SK-N-SH treated with all-trans-retinoic acid at 6 μM for 48 hours (cell line): Measurements from ENCODE around the gene TFEC.

Experiments
- ATAC-seq: fragments of 200-7000 bp; cut with Tn5 transposase; 3 replicates; pipeline ENCODE4 v1.9.1; 2020; ENCODE audit warnings: mild to moderate bottlenecking, moderate library complexity
- ARNTL ChIP-seq: fragments of 450-650 bp; formaldehyde crosslinking; IDR thresholded peaks from 2 replicates; pipeline ENCODE4 v1.5.0; 2020; ENCODE audit warnings: low read depth, mild to moderate bottlenecking, moderate library complexity, borderline replicate concordance
- BACH2 ChIP-seq: fragments of 250-450 bp; sonication (Bioruptor Pico); IDR thresholded peaks from 2 replicates; pipeline ENCODE4 v1.9.0; 2021; ENCODE audit warnings: mild to moderate bottlenecking, borderline replicate concordance
- ESRRG ChIP-seq: fragments of 250-450 bp; sonication (Bioruptor Pico); IDR thresholded peaks from 2 replicates; pipeline ENCODE4 v1.6.1; 2021; ENCODE audit warnings: mild to moderate bottlenecking
- GLIS3 ChIP-seq: fragments of 250-450 bp; sonication (Bioruptor Pico); IDR thresholded peaks from 2 replicates; pipeline ENCODE4 v1.5.0; 2020; ENCODE audit warnings: mild to moderate bottlenecking, moderate library complexity
- ISL1 ChIP-seq: fragments of 250-450 bp; sonication (Bioruptor Pico); IDR thresholded peaks from 2 replicates; pipeline ENCODE4 v2.1.2; 2022; ENCODE audit warnings: mild to moderate bottlenecking, moderate library complexity
- OSR1 ChIP-seq: fragments of 250-450 bp; sonication (Bioruptor Pico); IDR thresholded peaks from 2 replicates; pipeline ENCODE4 v1.8.0; 2022; ENCODE audit warnings: moderate library complexity, mild to moderate bottlenecking, inconsistent platforms
- PPARA ChIP-seq: fragments of 250-450 bp; sonication (Bioruptor Pico); IDR thresholded peaks from 2 replicates; pipeline ENCODE4 v1.5.0; 2020; ENCODE audit warnings: mild to moderate bottlenecking, borderline replicate concordance
- RARB ChIP-seq: fragments of 250-450 bp; sonication (Bioruptor Pico); IDR thresholded peaks from 2 replicates; pipeline ENCODE4 v1.8.0; 2021; ENCODE audit warnings: mild to moderate bottlenecking, moderate library complexity
- SNAI2 ChIP-seq: fragments of 250-450 bp; sonication (Bioruptor Pico); IDR thresholded peaks from 2 replicates; pipeline ENCODE4 v1.5.0; 2020; ENCODE audit warnings: mild to moderate bottlenecking, moderate library complexity
- TCF4 ChIP-seq: fragments of 250-450 bp; sonication (Bioruptor Pico); IDR thresholded peaks from 2 replicates; pipeline ENCODE4 v1.8.0; 2021; ENCODE audit warnings: mild to moderate bottlenecking, moderate library complexity, borderline replicate concordance
- TOX ChIP-seq: fragments of 250-450 bp; sonication (Bioruptor Pico); IDR thresholded peaks from 2 replicates; pipeline ENCODE4 v1.8.0; 2021; ENCODE audit warnings: mild to moderate bottlenecking, moderate library complexity, borderline replicate concordance
- ZC3H10 ChIP-seq: fragments of 250-450 bp; sonication (Bioruptor Pico); IDR thresholded peaks from 2 replicates; pipeline ENCODE4 v1.5.1; 2021; ENCODE audit warnings: mild to moderate bottlenecking, moderate library complexity
- ZFP30 ChIP-seq: fragments of 450-650 bp; formaldehyde crosslinking; IDR thresholded peaks from 2 replicates; pipeline ENCODE4 v1.5.0; 2022; ENCODE audit warnings: mild to moderate bottlenecking, moderate library complexity
- ZNF565 ChIP-seq: fragments of 450-650 bp; formaldehyde crosslinking; conservative IDR thresholded peaks from 2 replicates; pipeline ENCODE4 v1.5.0; 2020; ENCODE audit warnings: low read depth, mild to moderate bottlenecking, moderate library complexity
- ZNF70 ChIP-seq: fragments of 450-650 bp; formaldehyde crosslinking; IDR thresholded peaks from 2 replicates; pipeline ENCODE4 v1.5.0; 2020; ENCODE audit warnings: mild to moderate bottlenecking, moderate library complexity
- ZNF8 ChIP-seq: fragments of 450-650 bp; formaldehyde crosslinking; IDR thresholded peaks from 2 replicates; pipeline ENCODE4 v1.5.0; 2020; ENCODE audit warnings: mild to moderate bottlenecking, moderate library complexity
- TF ChIP-seq, protein P1 (sequence below): fragments of 250-450 bp; sonication (Bioruptor Pico); IDR thresholded peaks from 2 replicates; pipeline ENCODE4 v1.5.1; 2021; ENCODE audit warnings: mild to moderate bottlenecking, moderate library complexity
- TF ChIP-seq, protein P2 (sequence below): fragments of 250-450 bp; sonication (Bioruptor Pico); IDR thresholded peaks from 2 replicates; pipeline ENCODE4 v1.5.1; 2020; ENCODE audit warnings: low read depth, mild to moderate bottlenecking, moderate library complexity
- TF ChIP-seq, protein P3 (sequence below): fragments of 250-450 bp; sonication (Bioruptor Pico); IDR thresholded peaks from 2 replicates; pipeline ENCODE4 v1.8.0; 2021; ENCODE audit warnings: low read depth, mild to moderate bottlenecking, moderate library complexity, borderline replicate concordance
- TF ChIP-seq, protein P4 (sequence below): fragments of 250-450 bp; sonication (Bioruptor Pico); IDR thresholded peaks from 2 replicates; pipeline ENCODE4 v1.5.0; 2020; ENCODE audit warnings: mild to moderate bottlenecking, moderate library complexity

Gene TFEC

DNA sequence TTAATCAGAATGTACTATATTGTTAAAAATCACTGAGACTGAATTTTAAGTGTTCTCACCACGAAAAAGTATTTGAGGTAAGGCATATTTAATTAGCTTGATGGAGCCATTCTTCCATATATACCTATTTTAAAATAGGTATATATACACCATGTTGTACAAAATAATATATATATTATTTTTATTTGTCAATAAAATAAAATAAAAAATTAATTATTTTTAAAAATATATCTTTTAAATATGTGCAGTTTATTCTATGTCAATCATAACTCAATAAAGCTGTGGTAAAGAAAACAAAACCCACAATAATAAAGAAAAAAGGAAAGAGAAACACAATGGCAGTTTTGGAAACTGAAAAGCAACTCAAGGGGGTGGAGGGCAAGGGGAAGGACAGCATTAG lies 33.6 kb upstream of the TFEC start:
- no peak for ATAC-seq
- TF ChIP-seq ARNTL (CRISPR knock-in tag) (no peak), ZNF8 (CRISPR knock-in tag) (no peak), ZFP30 (CRISPR knock-in tag) (no peak), GLIS3 (CRISPR knock-in tag) (no peak), TOX (CRISPR knock-in tag) (no peak), BACH2 (CRISPR knock-in tag) (no peak), ISL1 (CRISPR knock-in tag) (no peak), ZNF70 (CRISPR knock-in tag) (no peak), ESRRG (CRISPR knock-in tag) (no peak), ZC3H10 (CRISPR knock-in tag) (no peak), TCF4 (CRISPR knock-in tag) (no peak), OSR1 (CRISPR knock-in tag) (no peak), ZNF565 (CRISPR knock-in tag) (no peak), SNAI2 (CRISPR knock-in tag) (no peak)
- TF ChIP-seq, protein P1, sequence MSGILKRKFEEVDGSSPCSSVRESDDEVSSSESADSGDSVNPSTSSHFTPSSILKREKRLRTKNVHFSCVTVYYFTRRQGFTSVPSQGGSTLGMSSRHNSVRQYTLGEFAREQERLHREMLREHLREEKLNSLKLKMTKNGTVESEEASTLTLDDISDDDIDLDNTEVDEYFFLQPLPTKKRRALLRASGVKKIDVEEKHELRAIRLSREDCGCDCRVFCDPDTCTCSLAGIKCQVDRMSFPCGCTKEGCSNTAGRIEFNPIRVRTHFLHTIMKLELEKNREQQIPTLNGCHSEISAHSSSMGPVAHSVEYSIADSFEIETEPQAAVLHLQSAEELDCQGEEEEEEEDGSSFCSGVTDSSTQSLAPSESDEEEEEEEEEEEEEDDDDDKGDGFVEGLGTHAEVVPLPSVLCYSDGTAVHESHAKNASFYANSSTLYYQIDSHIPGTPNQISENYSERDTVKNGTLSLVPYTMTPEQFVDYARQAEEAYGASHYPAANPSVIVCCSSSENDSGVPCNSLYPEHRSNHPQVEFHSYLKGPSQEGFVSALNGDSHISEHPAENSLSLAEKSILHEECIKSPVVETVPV (CRISPR knock-in tag), result no peak
- TF ChIP-seq, protein P2, sequence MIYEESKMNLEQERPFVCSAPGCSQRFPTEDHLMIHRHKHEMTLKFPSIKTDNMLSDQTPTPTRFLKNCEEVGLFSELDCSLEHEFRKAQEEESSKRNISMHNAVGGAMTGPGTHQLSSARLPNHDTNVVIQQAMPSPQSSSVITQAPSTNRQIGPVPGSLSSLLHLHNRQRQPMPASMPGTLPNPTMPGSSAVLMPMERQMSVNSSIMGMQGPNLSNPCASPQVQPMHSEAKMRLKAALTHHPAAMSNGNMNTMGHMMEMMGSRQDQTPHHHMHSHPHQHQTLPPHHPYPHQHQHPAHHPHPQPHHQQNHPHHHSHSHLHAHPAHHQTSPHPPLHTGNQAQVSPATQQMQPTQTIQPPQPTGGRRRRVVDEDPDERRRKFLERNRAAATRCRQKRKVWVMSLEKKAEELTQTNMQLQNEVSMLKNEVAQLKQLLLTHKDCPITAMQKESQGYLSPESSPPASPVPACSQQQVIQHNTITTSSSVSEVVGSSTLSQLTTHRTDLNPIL (CRISPR knock-in tag), result no peak

DNA sequence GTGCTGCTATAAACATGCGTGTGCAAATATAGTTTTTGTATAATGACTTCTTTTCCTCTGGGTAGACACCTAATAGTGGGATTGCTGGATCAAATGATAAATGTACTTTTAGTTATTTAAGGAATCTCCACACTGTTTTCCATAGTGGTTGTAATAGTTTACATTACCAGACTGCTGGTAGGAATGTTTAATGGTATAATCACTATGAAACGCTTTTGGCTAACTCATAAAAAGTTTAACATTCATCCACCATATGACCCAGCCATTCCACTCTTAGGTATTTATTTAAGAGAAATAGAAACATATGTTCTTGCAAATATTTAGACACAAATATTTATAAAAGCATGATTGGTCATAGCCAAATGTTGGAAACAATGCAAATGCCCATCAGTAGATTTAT lies 32.1 kb upstream of the TFEC start:
- ATAC-seq, result no peak
- TF ChIP-seq, protein P1 (CRISPR knock-in tag), result no peak
- TF ChIP-seq ISL1 (CRISPR knock-in tag) (no peak), RARB (CRISPR knock-in tag) (no peak), ZNF565 (CRISPR knock-in tag) (no peak), GLIS3 (CRISPR knock-in tag) (no peak), ZFP30 (CRISPR knock-in tag) (no peak), SNAI2 (CRISPR knock-in tag) (no peak), PPARA (no peak), ZC3H10 (CRISPR knock-in tag) (no peak), ARNTL (CRISPR knock-in tag) (no peak), BACH2 (CRISPR knock-in tag) (no peak), ESRRG (CRISPR knock-in tag) (no peak), OSR1 (CRISPR knock-in tag) (no peak)
- TF ChIP-seq, protein P2 (CRISPR knock-in tag), result no peak
- TF ChIP-seq, protein P3, sequence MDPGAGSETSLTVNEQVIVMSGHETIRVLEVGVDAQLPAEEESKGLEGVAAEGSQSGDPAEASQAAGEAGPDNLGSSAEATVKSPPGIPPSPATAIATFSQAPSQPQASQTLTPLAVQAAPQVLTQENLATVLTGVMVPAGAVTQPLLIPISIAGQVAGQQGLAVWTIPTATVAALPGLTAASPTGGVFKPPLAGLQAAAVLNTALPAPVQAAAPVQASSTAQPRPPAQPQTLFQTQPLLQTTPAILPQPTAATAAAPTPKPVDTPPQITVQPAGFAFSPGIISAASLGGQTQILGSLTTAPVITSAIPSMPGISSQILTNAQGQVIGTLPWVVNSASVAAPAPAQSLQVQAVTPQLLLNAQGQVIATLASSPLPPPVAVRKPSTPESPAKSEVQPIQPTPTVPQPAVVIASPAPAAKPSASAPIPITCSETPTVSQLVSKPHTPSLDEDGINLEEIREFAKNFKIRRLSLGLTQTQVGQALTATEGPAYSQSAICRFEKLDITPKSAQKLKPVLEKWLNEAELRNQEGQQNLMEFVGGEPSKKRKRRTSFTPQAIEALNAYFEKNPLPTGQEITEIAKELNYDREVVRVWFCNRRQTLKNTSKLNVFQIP (CRISPR knock-in tag), result no peak
- TF ChIP-seq, protein P4, sequence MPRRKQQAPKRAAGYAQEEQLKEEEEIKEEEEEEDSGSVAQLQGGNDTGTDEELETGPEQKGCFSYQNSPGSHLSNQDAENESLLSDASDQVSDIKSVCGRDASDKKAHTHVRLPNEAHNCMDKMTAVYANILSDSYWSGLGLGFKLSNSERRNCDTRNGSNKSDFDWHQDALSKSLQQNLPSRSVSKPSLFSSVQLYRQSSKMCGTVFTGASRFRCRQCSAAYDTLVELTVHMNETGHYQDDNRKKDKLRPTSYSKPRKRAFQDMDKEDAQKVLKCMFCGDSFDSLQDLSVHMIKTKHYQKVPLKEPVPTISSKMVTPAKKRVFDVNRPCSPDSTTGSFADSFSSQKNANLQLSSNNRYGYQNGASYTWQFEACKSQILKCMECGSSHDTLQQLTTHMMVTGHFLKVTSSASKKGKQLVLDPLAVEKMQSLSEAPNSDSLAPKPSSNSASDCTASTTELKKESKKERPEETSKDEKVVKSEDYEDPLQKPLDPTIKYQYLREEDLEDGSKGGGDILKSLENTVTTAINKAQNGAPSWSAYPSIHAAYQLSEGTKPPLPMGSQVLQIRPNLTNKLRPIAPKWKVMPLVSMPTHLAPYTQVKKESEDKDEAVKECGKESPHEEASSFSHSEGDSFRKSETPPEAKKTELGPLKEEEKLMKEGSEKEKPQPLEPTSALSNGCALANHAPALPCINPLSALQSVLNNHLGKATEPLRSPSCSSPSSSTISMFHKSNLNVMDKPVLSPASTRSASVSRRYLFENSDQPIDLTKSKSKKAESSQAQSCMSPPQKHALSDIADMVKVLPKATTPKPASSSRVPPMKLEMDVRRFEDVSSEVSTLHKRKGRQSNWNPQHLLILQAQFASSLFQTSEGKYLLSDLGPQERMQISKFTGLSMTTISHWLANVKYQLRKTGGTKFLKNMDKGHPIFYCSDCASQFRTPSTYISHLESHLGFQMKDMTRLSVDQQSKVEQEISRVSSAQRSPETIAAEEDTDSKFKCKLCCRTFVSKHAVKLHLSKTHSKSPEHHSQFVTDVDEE, result no peak
